GM21723 (cell line): Measurements from ENCODE around the gene FHDC1.
"Not testable (repeated sequence)": the region's sequence is repeated elsewhere in the genome, so short reads cannot be mapped to it uniquely, and the experiment has no call there.

ENCODE experiments used
- ATAC-seq: cut with Tn5 transposase; IDR thresholded peaks from one replicate; pipeline ENCODE4 v1.9.1; 2021; ENCODE audit warnings: mild to moderate bottlenecking, moderate library complexity; ENCODE audit not compliant: unreplicated experiment

The FHDC1 gene

GRCh38 chr4:152935631-152936445, at the start of gene FHDC1:
FHDC1 (plus strand) TSS chr4:152936323; CDS start chr4:152943058, 6,735 bp downstream.
- no peak for ATAC-seq

GRCh38 chr4:152887981-152888380, 48.1 kb upstream of the FHDC1 start:
- no peak for ATAC-seq

- no peak for ATAC-seq
Observed at GRCh38 chr4:152892974-152893373, 43.1 kb upstream of the FHDC1 start.

- no peak for ATAC-seq
Observed at GRCh38 chr4:152894673-152895072, 41.5 kb upstream of the FHDC1 start.

- ATAC-seq: no peak
Observed at GRCh38 chr4:152896811-152897210, 39.3 kb upstream of the FHDC1 start.

GRCh38 chr4:152898133-152898532, 38.0 kb upstream of the FHDC1 start:
- not testable (repeated sequence) for ATAC-seq

GRCh38 chr4:152898606-152899005, 37.5 kb upstream of the FHDC1 start:
- ATAC-seq: no peak

GRCh38 chr4:152900395-152900794, 35.7 kb upstream of the FHDC1 start:
- ATAC-seq: no peak

GRCh38 chr4:152901205-152901604, 34.9 kb upstream of the FHDC1 start:
- ATAC-seq: no peak

GRCh38 chr4:152903658-152904057, 32.5 kb upstream of the FHDC1 start:
- no peak for ATAC-seq

- no peak for ATAC-seq
Observed at GRCh38 chr4:152909901-152910300, 26.2 kb upstream of the FHDC1 start.

GRCh38 chr4:152910521-152910920, 25.6 kb upstream of the FHDC1 start:
- no peak for ATAC-seq

- ATAC-seq: no peak
Observed at GRCh38 chr4:152917543-152918395, 18.4 kb upstream of the FHDC1 start.

GRCh38 chr4:152919826-152920225, 16.3 kb upstream of the FHDC1 start:
- no peak for ATAC-seq

GRCh38 chr4:152920768-152921167, 15.4 kb upstream of the FHDC1 start:
- no peak for ATAC-seq

- no peak for ATAC-seq
Observed at GRCh38 chr4:152921284-152921683, 14.8 kb upstream of the FHDC1 start.

- ATAC-seq: no peak
Observed at GRCh38 chr4:152925851-152926250, 10.3 kb upstream of the FHDC1 start.

- no peak for ATAC-seq
Observed at GRCh38 chr4:152926959-152927358, 9.2 kb upstream of the FHDC1 start.

- no peak for ATAC-seq
Observed at GRCh38 chr4:152927737-152928136, 8.4 kb upstream of the FHDC1 start.

- no peak for ATAC-seq
Observed at GRCh38 chr4:152928286-152928685, 7.8 kb upstream of the FHDC1 start.

- no peak for ATAC-seq
Observed at GRCh38 chr4:152929888-152930287, 6.2 kb upstream of the FHDC1 start.

GRCh38 chr4:152935143-152935542, 980 bp upstream of the FHDC1 start:
- ATAC-seq: no peak
